ENCODE data around the gene CHD2.
"Not testable (repeated sequence)": the region's sequence is repeated elsewhere in the genome, so short reads cannot be mapped to it uniquely, and the experiment has no call there.

The CHD2 gene

GRCh38 chr15:92899948-92900730 is at the start of gene CHD2:
CHD2 (plus strand) TSS chr15:92900324; CDS start chr15:92901238, 914 bp downstream.
- peak in 1 of 2 donors; percentile 36 for DNase-seq (ENCODE audit: low read depth in 2 of 2)

DNA sequence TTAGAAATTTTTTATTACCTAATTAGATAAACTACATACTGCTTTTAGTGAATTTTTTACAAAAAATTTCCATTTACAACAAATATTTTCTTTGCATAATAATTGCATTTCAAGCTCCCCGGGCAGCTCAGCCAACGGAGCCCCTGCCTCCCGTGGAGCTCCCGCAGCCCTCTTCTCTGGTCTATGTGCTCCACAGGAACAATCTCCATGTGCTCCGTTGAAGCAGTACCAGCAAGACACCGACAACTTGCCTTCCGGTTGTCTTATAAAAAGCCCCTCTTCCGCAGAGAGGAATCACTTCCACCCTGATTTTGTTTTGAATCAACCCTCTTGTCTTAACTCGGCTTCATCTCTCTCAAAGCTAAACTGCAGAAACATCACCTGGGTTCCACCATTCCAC is 46.9 kb upstream of the CHD2 start:
- no peak for DNase-seq (ENCODE audit: low read depth in 2 of 2)

GRCh38 chr15:92861742-92862141 is 38.4 kb upstream of the CHD2 start:
- no peak for DNase-seq (ENCODE audit: low read depth in 2 of 2)

- DNase-seq (ENCODE audit: low read depth in 2 of 2): no peak
These were observed 35.9 kb upstream of the CHD2 start for GRCh38 chr15:92864127-92864814.

DNA sequence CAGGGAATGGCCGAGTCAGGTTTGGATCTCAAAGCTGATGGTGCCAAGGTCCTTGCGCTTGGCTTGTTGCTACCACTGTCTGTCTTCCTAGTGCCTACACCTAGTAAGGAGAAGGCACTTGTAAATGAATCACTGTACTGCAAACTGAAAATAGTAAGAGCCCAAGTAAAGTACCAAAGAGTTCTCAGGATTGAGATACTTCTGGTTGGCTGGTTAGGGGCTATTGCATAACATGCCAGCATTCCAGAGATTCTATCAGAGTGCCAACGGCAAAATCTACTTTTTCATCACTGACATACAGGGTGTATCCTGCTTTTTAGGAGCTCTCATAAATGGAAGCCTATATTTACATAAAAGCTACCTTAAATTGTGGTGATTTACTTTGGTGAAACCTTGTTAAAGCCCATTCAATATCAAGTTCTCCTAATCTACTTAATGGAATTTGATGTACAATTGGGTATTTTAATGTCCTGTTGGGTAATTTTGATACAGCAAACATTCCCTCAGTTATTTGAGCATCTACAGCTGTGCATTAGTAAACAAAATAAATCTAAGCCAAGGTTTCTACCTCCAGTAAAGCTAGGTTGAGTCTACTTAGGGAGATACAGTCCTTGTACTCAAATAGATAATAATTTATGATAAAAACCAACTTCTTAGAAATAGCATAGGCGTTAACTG is 30.7 kb upstream of the CHD2 start:
- DNase-seq (ENCODE audit: low read depth in 2 of 2): no peak

DNA sequence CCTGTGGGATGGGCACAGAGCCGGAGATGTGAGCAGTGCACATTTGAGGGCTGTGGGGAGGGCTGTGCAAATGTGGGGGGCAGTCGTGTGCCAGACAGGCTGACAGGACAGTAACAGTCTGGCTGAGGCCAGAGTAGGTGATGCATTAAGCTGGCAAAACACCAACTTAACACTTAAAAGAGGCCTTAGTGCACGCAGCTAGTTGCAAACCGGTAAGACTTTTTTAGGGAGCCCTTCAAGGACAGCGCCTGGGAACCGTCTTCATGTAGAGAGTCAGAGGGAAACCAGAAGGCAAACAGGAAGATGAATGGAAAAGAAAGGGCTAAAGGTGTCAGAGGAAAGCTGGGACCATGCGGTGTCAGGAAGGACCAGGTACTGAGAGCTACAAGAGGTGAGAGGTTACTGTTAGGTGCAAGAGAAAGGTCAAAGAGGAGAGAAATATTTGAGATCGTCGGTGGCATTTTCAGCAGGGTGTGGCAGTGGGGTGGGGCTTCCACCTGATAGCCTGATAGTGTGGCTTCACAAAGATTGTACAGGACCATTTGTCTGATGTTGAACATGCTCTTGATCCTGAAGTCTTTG is 30.0 kb upstream of the CHD2 start:
- DNase-seq (ENCODE audit: low read depth in 2 of 2): no peak

DNA sequence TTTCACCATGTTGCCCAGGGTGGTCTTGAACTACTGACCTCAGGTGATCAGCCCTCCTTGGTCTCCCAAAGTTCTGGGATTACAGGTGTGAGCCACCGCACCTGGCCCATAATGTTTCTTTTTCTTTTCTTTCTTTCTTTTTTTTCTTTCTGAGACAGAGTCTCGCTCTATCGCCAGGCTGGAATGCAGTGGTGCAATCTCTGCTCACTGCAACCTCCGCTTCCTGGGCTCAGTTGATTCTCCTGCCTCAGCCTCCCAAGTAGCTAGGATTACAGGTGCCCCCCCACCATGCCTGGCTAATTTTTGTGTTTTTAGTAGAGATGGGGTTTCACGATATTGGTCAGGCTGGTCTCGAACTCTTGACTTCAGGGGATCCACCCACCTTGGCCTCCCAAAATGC is 27.2 kb upstream of the CHD2 start:
- not testable (repeated sequence) for DNase-seq (ENCODE audit: low read depth in 2 of 2)

- no peak for DNase-seq (ENCODE audit: low read depth in 2 of 2)
These were observed 23.1 kb upstream of the CHD2 start for GRCh38 chr15:92877000-92877399.

DNA sequence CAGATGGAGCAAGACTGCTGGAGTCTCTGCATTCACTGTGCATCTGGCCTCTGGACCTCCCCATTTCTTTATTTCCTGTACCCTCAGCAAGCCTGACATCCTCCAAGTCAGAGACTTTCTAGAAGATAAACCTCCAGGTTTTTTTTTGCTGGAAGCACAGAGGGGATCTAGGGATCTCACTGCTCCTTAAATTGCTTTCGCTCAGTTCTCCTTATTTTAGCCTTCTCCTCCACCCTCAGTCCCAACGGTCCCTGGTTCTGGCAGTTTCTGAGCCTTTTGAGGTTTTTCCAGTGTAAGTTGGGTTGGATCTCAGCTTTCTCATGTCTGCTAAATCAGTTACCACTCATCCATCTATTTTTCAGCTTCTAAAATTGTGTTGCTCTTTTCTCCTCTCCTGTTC is 22.7 kb upstream of the CHD2 start:
- DNase-seq (ENCODE audit: low read depth in 2 of 2): no peak

GRCh38 chr15:92878593-92879053 is 21.5 kb upstream of the CHD2 start:
- no peak for DNase-seq (ENCODE audit: low read depth in 2 of 2)

DNA sequence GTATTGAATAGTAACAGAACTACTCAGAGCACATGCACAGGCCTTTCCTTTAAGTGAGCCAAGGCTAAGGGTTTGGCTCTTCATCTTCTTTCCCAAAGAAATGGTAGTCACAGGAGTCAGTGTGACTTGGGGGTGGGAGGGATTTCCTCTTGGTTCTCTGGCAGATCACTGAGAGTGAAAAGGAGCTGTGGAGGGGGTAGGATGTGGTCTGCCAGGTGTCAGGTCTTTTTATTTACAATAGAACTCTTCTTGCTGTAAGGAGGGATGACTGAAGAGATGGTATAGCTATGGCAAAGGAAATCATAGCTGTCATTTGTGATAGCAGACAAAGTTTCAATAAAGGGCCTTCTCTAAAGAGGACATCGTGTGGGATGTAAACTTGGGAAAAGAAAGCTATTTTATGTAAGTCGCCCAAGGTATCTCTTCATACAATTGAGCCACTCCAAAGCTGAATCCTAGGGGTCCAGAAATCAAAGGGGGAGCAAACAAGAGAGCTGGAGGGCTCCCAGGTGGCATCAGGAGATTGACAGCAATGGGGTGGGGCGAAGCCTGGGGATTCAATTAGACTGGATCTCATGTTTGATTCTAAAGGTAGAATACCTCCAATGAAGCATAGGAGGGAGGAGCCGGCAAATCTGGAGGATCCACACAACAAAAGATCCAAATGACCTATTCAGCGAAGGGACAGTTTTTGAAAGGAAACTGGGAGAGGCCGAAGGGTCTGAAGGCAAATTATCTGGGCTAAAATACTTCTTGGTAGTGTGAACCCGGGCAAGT is 20.0 kb upstream of the CHD2 start:
- DNase-seq (ENCODE audit: low read depth in 2 of 2): no peak

GRCh38 chr15:92880796-92881195 is 19.3 kb upstream of the CHD2 start:
- DNase-seq (ENCODE audit: low read depth in 2 of 2): no peak

GRCh38 chr15:92881211-92881754 is 18.8 kb upstream of the CHD2 start:
- DNase-seq (ENCODE audit: low read depth in 2 of 2): no peak

DNA sequence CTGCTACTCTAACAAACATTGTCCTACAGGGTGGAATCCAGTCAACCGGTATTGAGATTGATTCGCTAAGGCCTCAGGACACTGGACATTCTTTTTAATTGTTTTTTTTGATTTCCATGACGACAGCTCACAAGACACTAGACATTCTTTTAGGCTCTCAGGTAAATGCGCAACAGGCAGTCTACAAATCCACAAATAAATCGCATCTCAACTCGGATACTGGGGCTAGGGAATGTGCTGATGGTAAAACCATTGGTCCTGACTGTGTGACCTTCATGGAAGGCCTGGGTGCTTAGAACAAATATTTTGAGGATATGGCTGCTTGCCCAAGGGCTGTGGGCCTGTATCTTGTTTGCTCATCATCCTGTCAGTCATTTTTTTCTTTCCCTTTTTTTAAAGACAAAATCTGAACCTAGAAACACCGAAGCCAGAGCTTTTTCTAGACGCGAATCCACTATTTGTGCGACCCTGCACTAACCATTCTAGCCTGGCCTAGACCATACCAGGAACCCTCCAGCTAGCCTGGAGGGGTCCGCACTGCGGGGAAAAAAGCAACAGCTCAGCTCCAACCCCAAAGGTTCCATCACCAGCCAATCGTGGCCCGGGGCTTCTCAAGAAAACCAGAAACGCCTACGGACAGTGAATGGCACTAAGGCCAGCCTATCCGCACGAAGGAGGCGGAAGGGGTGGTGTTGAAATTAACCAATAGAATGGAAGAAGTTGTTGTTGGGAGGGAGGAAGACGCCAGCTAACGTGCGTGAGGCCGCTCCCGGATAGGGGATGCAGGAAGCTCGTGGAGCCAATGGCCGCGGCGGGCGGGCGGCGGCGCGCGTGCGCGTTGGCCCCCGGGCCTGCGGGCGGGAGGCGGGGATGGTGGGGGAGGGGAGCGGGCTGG is 18.1 kb upstream of the CHD2 start:
- peak; percentile 97 to 98 for DNase-seq (ENCODE audit: low read depth in 2 of 2)

- no peak for DNase-seq (ENCODE audit: low read depth in 2 of 2)
These were observed 17.4 kb upstream of the CHD2 start for GRCh38 chr15:92882697-92883162.

DNA sequence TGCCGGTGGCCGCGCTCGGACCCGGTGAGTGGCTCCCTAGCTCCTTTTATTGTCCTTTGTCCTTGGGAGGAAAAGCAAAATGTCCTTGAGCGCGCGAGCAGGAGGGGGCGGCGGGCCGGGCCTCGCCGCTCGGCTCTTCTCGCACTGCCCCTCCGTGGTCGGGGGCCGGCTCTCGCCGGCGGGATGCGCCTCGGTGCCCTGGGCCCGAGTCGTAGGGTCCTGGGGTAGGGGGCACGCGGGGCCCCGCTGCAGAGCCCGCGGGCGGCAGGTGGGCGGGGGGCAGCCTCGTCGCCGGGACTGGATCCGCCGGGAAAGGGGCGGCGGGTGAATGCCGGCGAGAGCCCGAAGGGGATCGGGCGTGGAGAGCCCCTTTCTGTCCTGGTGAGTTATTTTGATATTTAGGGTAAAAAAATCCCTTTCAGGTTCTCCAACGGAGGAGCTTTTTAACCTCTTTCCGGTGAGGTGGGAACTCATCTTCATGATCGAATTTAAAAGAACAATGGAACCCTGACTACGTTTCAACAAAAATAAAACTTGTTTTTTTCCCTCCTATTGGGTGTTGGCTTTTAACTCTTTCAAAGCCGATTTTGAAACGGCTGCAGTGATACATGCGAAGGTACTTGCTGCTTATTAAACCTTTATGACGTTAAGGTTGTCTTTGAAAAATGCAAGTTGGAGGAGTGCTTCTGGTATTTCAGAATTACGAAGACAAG is 16.8 kb upstream of the CHD2 start:
- DNase-seq (ENCODE audit: low read depth in 2 of 2): peak in 1 of 2 donors; percentile 26

GRCh38 chr15:92883876-92884435 is 16.2 kb upstream of the CHD2 start:
- no peak for DNase-seq (ENCODE audit: low read depth in 2 of 2)

DNA sequence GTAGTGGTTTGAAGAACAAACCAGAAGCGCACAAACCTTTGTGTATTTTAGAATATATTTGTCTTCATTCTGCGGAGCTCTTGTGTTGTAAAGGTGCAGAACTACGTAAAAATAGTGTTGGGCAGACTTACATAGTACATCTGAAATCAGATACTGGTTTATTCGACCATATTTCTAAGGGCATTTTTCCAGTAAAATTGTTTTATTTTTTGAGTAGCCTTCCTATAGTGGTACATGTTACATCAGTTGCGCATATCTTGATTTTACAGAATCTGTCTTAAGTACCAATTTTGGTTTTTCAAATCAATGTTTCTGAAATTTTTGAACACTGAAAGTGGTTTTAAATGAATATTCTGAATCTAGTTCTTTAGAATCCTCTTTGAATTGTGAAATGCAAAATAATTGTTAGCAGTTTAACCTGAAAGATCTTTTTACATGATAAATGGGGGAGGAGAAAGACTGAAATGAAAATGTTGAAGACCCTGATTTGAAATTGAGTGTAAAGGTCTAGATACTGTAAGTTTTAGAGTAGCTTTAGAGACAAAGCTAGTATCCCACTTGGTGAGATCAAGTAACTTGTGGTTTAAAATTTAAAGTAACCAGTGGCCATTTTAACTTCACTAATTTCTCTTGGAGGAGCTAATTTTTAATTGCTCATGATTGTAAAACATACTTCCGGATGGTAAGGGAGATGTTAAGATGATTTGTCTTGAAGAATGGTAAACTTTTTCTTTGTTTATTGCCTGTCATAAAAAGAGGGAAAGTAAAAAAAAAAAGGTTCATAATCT is 15.5 kb upstream of the CHD2 start:
- no peak for DNase-seq (ENCODE audit: low read depth in 2 of 2)
